Neural cell (in vitro differentiated cells): ENCODE data around the gene L3MBTL4. TPM values are rescaled to one million over a fixed set of nuclear protein-coding genes. Genes with fewer than 3 reads are reported as not detected.
"Not testable (repeated sequence)": the region's sequence is repeated elsewhere in the genome, so short reads cannot be mapped to it uniquely, and the experiment has no call there.

Experiments
- H2AFZ ChIP-seq: fragments of 200-600, 300-800 bp; sonication (generic), shearing (Covaris generic); 2 replicates; pipeline ENCODE4 v1.6.0; 2014; ENCODE audit warnings: low read depth, mild to moderate bottlenecking, antibody characterized with exemption, low read length, moderate library complexity
- H3F3A ChIP-seq: fragments of 200-600 bp; shearing (Covaris generic); 2 replicates; pipeline ENCODE4 v1.6.1; 2016; ENCODE audit warnings: mild to moderate bottlenecking, moderate library complexity, mixed read lengths, antibody characterized with exemption, low read length; ENCODE audit not compliant: insufficient read depth, poor library complexity, severe bottlenecking
- H3K27ac ChIP-seq: fragments of 200-600, 300-800 bp; sonication (generic), shearing (Covaris generic); 2 replicates; pipeline ENCODE4 v1.5.1; 2014; ENCODE audit warnings: mild to moderate bottlenecking, low read length, moderate library complexity
- H3K27me3 ChIP-seq: fragments of 300-800, 200-600 bp; sonication (generic), shearing (Covaris generic); 2 replicates; pipeline ENCODE4 v1.6.0; 2014; ENCODE audit warnings: mild to moderate bottlenecking, low read depth, low read length, moderate library complexity; ENCODE audit not compliant: insufficient read depth
- H3K36me3 ChIP-seq: fragments of 300-800, 200-600 bp; sonication (generic), shearing (Covaris generic); 2 replicates; pipeline ENCODE4 v1.5.1; 2014; ENCODE audit warnings: mild to moderate bottlenecking, antibody characterized with exemption, low read length, moderate library complexity; ENCODE audit not compliant: insufficient read depth
- H3K4me2 ChIP-seq: fragments of 300-800, 200-600 bp; sonication (generic), shearing (Covaris generic); 2 replicates; pipeline ENCODE4 v1.6.0; 2014; ENCODE audit warnings: mild to moderate bottlenecking, low read length
- H3K4me3 ChIP-seq: fragments of 300-800, 200-600 bp; sonication (generic), shearing (Covaris generic); 2 replicates; pipeline ENCODE4 v1.5.1; 2014; ENCODE audit warnings: mild to moderate bottlenecking, low read length, moderate library complexity
- H3K79me2 ChIP-seq: fragments of 200-600 bp; shearing (Covaris generic); replicated peaks from 2 replicates; pipeline ENCODE4 v1.6.0; 2014; ENCODE audit warnings: mild to moderate bottlenecking, low read length, moderate library complexity; ENCODE audit not compliant: insufficient read depth
- H3K9ac ChIP-seq: fragments of 300-800, 200-600 bp; sonication (generic), shearing (Covaris generic); 2 replicates; pipeline ENCODE4 v1.6.1; 2016; ENCODE audit warnings: mild to moderate bottlenecking, low read length, mixed read lengths
- H3K9me2 ChIP-seq: fragments of 200-600 bp; shearing (Covaris generic); 2 replicates; pipeline ENCODE4 v1.6.1; 2016; ENCODE audit warnings: mild to moderate bottlenecking, low read length, mixed read lengths; ENCODE audit not compliant: insufficient read depth
- H3K9me3 ChIP-seq: fragments of 200-600, 300-800 bp; sonication (generic), shearing (Covaris generic); 2 replicates; pipeline ENCODE4 v1.6.1; 2016; ENCODE audit warnings: mild to moderate bottlenecking, mixed run types, low read length, moderate library complexity, mixed read lengths
- H4K20me1 ChIP-seq: fragments of 200-600 bp; shearing (Covaris generic); 2 replicates; pipeline ENCODE4 v1.6.1; 2016; ENCODE audit warnings: mild to moderate bottlenecking, mixed run types; ENCODE audit not compliant: insufficient read depth
- EP300 ChIP-seq: fragments of 450-650 bp; conservative IDR thresholded peaks from 2 replicates; pipeline ENCODE4 v1.6.1; 2014; ENCODE audit warnings: antibody characterized with exemption, mild to moderate bottlenecking, moderate library complexity; ENCODE audit not compliant: poor library complexity, severe bottlenecking
- EZH2 ChIP-seq: fragments of 200-600, 300-800 bp; shearing (Covaris generic), sonication (generic); IDR thresholded peaks from 2 replicates; pipeline ENCODE4 v1.6.1; 2014; ENCODE audit warnings: antibody characterized with exemption, low read length, borderline replicate concordance, mild to moderate bottlenecking; ENCODE audit not compliant: insufficient read depth, poor library complexity, severe bottlenecking
- MXI1 ChIP-seq: fragments of 450-650 bp; conservative IDR thresholded peaks from 2 replicates; pipeline ENCODE4 v1.6.1; 2014; ENCODE audit warnings: antibody characterized with exemption, mild to moderate bottlenecking; ENCODE audit not compliant: poor library complexity, severe bottlenecking
- POLR2AphosphoS5 ChIP-seq: IDR thresholded peaks from 2 replicates; pipeline ENCODE4 v1.6.1; 2012
- RAD21 ChIP-seq: fragments of 450-650 bp; conservative IDR thresholded peaks from 2 replicates; pipeline ENCODE4 v1.6.1; 2014; ENCODE audit warnings: antibody characterized with exemption, mild to moderate bottlenecking, moderate library complexity
- SMC3 ChIP-seq: fragments of 450-650 bp; conservative IDR thresholded peaks from 2 replicates; pipeline ENCODE4 v1.6.1; 2014; ENCODE audit warnings: antibody characterized with exemption, mild to moderate bottlenecking, moderate library complexity; ENCODE audit not compliant: poor library complexity
- TAF1 ChIP-seq: IDR thresholded peaks from 2 replicates; pipeline ENCODE4 v1.6.1; 2012; ENCODE audit warnings: low read depth
- polyA plus RNA-seq: library from polyadenylated mRNA; depleted of rRNA; stranded (reverse); fragments of >200 nt; gene quantifications from 2 replicates; pipeline ENCODE4 v1.2.3, GENCODE V29; 2014
- TF ChIP-seq, protein P1 (sequence below): fragments of 450-650 bp; IDR thresholded peaks from 2 replicates; pipeline ENCODE4 v1.5.1; 2014; ENCODE audit warnings: antibody characterized with exemption, mild to moderate bottlenecking, moderate library complexity; ENCODE audit not compliant: poor library complexity, severe bottlenecking
- TF ChIP-seq, protein P2 (sequence below): IDR thresholded peaks from 2 replicates; pipeline ENCODE4 v1.6.1; 2012; ENCODE audit warnings: borderline replicate concordance

L3MBTL4 gene
- polyA plus RNA-seq, 1 donor from 2014 or later = 0.90 TPM

GRCh38 chr18:6079406-6079805, 335.3 kb downstream of the L3MBTL4 start:
- Histone ChIP-seq H2AFZ (no peak overlapping the region), H3K9me2 (no peaks in the 10 kb centered on the region), H3K27ac (no peak overlapping the region), H3K36me3 (no peaks in the 10 kb centered on the region), H3K27me3 (no peaks in the 10 kb centered on the region), H4K20me1 (no peaks in the 10 kb centered on the region), H3F3A (no peaks in the 10 kb centered on the region), H3K9ac (no peak overlapping the region), H3K4me3 (no peak overlapping the region), H3K9me3 (no peaks in the 10 kb centered on the region), H3K4me2 (no peak overlapping the region), H3K79me2 (no peaks in the 10 kb centered on the region)
- no peak for TF ChIP-seq TAF1
- TF ChIP-seq EZH2 = no peak
- no peak for TF ChIP-seq RAD21
- no peak for TF ChIP-seq POLR2AphosphoS5
- TF ChIP-seq, protein P1, sequence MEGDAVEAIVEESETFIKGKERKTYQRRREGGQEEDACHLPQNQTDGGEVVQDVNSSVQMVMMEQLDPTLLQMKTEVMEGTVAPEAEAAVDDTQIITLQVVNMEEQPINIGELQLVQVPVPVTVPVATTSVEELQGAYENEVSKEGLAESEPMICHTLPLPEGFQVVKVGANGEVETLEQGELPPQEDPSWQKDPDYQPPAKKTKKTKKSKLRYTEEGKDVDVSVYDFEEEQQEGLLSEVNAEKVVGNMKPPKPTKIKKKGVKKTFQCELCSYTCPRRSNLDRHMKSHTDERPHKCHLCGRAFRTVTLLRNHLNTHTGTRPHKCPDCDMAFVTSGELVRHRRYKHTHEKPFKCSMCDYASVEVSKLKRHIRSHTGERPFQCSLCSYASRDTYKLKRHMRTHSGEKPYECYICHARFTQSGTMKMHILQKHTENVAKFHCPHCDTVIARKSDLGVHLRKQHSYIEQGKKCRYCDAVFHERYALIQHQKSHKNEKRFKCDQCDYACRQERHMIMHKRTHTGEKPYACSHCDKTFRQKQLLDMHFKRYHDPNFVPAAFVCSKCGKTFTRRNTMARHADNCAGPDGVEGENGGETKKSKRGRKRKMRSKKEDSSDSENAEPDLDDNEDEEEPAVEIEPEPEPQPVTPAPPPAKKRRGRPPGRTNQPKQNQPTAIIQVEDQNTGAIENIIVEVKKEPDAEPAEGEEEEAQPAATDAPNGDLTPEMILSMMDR = no peak
- no peak for TF ChIP-seq SMC3
- TF ChIP-seq EP300 = no peak
- no peak for TF ChIP-seq MXI1
- TF ChIP-seq, protein P2, sequence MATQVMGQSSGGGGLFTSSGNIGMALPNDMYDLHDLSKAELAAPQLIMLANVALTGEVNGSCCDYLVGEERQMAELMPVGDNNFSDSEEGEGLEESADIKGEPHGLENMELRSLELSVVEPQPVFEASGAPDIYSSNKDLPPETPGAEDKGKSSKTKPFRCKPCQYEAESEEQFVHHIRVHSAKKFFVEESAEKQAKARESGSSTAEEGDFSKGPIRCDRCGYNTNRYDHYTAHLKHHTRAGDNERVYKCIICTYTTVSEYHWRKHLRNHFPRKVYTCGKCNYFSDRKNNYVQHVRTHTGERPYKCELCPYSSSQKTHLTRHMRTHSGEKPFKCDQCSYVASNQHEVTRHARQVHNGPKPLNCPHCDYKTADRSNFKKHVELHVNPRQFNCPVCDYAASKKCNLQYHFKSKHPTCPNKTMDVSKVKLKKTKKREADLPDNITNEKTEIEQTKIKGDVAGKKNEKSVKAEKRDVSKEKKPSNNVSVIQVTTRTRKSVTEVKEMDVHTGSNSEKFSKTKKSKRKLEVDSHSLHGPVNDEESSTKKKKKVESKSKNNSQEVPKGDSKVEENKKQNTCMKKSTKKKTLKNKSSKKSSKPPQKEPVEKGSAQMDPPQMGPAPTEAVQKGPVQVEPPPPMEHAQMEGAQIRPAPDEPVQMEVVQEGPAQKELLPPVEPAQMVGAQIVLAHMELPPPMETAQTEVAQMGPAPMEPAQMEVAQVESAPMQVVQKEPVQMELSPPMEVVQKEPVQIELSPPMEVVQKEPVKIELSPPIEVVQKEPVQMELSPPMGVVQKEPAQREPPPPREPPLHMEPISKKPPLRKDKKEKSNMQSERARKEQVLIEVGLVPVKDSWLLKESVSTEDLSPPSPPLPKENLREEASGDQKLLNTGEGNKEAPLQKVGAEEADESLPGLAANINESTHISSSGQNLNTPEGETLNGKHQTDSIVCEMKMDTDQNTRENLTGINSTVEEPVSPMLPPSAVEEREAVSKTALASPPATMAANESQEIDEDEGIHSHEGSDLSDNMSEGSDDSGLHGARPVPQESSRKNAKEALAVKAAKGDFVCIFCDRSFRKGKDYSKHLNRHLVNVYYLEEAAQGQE = no peak

DNA sequence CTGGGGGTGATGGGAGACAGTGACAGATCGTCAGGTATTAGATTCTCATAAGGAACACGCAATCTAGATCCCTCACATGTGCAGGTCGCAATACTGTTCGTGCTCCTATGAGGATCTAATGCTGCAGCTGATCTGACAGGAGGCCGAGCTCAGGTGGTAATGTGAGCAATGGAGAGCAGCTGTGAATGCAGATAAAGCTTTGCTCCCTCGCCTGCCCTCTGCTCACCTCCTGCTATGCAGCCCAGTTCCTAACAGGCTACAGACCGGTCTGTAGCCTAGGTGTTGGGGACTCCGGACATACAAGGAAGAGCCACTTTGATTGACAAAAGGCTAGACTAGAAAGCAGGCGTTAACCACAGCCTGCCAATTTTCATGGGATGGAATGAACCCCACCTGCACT, 335.8 kb downstream of the L3MBTL4 start:
- no peaks in the 10 kb centered on the region for H3K79me2 ChIP-seq
- H3F3A ChIP-seq = no peaks in the 10 kb centered on the region
- no peaks in the 10 kb centered on the region for H3K27me3 ChIP-seq
- no peaks in the 10 kb centered on the region for H3K9me3 ChIP-seq
- H3K4me2 ChIP-seq = no peak overlapping the region
- H3K9me2 ChIP-seq = no peaks in the 10 kb centered on the region
- no peaks in the 10 kb centered on the region for H3K36me3 ChIP-seq
- no peak overlapping the region for H3K4me3 ChIP-seq
- no peak overlapping the region for H2AFZ ChIP-seq
- no peaks in the 10 kb centered on the region for H4K20me1 ChIP-seq
- H3K9ac ChIP-seq = no peak overlapping the region
- no peak for TF ChIP-seq TAF1
- no peak overlapping the region for H3K27ac ChIP-seq

- not testable (repeated sequence) for H2AFZ ChIP-seq, H3K9me3 ChIP-seq, H3K9ac ChIP-seq, H4K20me1 ChIP-seq, H3K36me3 ChIP-seq, H3K9me2 ChIP-seq, H3K79me2 ChIP-seq, H3K4me3 ChIP-seq, H3K27me3 ChIP-seq, H3K4me2 ChIP-seq, H3F3A ChIP-seq, H3K27ac ChIP-seq
Observed at GRCh38 chr18:6072423-6072822, 342.3 kb downstream of the L3MBTL4 start.
